ENCODE data around the gene PRM3. TPM values are rescaled to one million over a fixed set of nuclear protein-coding genes. Genes with fewer than 3 reads are reported as not detected.

Gene PRM3
- total RNA-seq, 1 experiment from 2014 or later = not detected

DNA sequence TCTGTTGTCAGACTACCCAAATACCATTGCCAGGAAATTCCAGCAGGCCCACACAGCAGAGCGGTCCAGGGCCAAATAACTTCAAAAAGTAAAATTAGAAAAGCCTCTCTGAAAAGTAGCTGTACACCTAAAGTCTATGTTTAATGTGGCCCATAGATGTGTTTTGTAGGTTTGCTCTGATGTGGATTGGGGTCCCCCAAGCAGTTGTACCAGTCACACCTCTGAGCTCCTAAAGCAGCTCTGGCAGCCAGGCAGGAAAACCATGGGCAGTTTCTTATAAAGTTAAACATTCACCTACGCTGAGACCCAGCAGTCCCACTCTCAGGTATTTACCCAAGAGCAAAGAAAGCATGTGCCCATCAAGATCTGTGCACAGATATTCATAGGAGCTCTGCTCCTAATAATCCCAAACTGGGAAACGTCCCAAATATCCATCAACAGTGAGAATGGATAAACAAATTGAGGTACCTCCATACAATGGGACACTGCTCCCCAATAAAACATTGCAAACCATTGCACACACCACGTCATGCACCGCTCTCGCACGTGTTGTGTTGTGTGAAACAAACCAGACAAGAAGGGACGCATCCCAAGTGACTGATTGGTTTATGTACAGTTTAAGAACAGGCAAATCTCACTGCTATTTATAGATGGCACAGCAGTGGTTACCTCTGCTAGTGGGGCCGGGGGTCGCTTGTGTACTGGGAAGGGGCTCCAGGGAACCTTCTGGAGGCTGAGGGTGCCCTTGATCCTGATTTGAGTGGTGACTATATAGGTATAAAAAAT is 23.5 kb upstream of the PRM3 start:
- Histone ChIP-seq H3K9me3 (no peaks in the 10 kb centered on the region), H3K4me1 (peaks cover 13% of the 10 kb centered on the region), H3K36me3 (ENCODE audit: control insufficient read depth, insufficient read depth, low read length) (no peaks in the 10 kb centered on the region), H3K4me3 (ENCODE audit: low read depth, low read length) (no peak overlapping the region), H3K27me3 (replicated peaks; ENCODE audit: control insufficient read depth, insufficient read depth, low read length) (no peaks in the 10 kb centered on the region)
- peaks cover under 1% of the 10 kb centered on the region for H3K4me1 Mint-ChIP-seq (ENCODE audit: low read depth, unreplicated experiment)
- no peaks in the 10 kb centered on the region for H3K9me3 Mint-ChIP-seq (ENCODE audit: unreplicated experiment)
- no peaks in the 10 kb centered on the region for H3K36me3 Mint-ChIP-seq (ENCODE audit: insufficient read depth, unreplicated experiment)
- intact Hi-C loops (cut with micrococcal nuclease; ENCODE audit: unreplicated experiment) = no loop called here
- no peaks in the 10 kb centered on the region for H3K27me3 Mint-ChIP-seq (ENCODE audit: insufficient read depth, unreplicated experiment)
- TF ChIP-seq CTCF (IDR thresholded peaks at IDR 0.05; ENCODE audit: insufficient read depth in 1 of 2, low read depth in 1 of 2, low read length in 1 of 2, severe bottlenecking in 1 of 2, unreplicated experiment in 1 of 2) = no peak
- DNase-seq = no peak
- no peak overlapping the region for H3K27ac Mint-ChIP-seq (ENCODE audit: unreplicated experiment)
- ChIA-PET CTCF (interaction anchor here (1.0 kb wide), 1 partner anchor 42 kb away, joined by 6 read pairs; the partner anchor contains the start of gene SOCS1), POLR2A (interaction anchor here (0.6 kb wide), 1 partner anchor 686 kb away, joined by 3 read pairs; no protein-coding TSS in a partner anchor)
- H3K4me3 Mint-ChIP-seq (ENCODE audit: unreplicated experiment) = no peak overlapping the region
- no TSS peak for BruUV-seq (replicated peaks)

DNA sequence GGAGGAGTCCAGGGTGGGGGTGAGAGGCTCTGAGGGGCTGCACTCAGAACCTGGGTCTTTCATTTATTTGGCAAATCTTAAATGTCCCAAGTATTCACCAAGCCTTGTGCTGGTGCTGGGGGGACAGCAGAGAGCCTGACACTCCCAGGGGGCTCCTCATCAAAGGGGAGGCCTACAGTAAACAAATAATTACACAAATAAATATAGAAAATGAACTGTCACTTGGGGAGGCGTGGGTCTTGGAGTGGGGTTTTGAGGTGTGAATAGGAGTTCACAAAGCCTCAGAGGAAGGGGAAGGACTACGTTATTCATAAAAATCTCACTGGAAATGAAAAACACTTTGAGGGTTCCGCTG is 22.9 kb upstream of the PRM3 start:
- no TSS peak for BruUV-seq (replicated peaks)
- Mint-ChIP-seq H3K9me3 (ENCODE audit: unreplicated experiment) (no peaks in the 10 kb centered on the region), H3K4me3 (ENCODE audit: unreplicated experiment) (no peak overlapping the region), H3K27ac (ENCODE audit: unreplicated experiment) (no peak overlapping the region), H3K4me1 (ENCODE audit: low read depth, unreplicated experiment) (peaks cover 6% of the 10 kb centered on the region), H3K36me3 (ENCODE audit: insufficient read depth, unreplicated experiment) (no peaks in the 10 kb centered on the region), H3K27me3 (ENCODE audit: insufficient read depth, unreplicated experiment) (no peaks in the 10 kb centered on the region)
- TF ChIP-seq CTCF (IDR thresholded peaks at IDR 0.05; ENCODE audit: insufficient read depth in 1 of 2, low read depth in 1 of 2, low read length in 1 of 2, severe bottlenecking in 1 of 2, unreplicated experiment in 1 of 2) = no peak
- intact Hi-C loops (cut with micrococcal nuclease; ENCODE audit: unreplicated experiment) = no loop called here
- Histone ChIP-seq H3K4me1 (peaks cover 19% of the 10 kb centered on the region), H3K36me3 (ENCODE audit: control insufficient read depth, insufficient read depth, low read length) (no peaks in the 10 kb centered on the region), H3K9me3 (no peaks in the 10 kb centered on the region), H3K4me3 (ENCODE audit: low read depth, low read length) (no peak overlapping the region), H3K27me3 (replicated peaks; ENCODE audit: control insufficient read depth, insufficient read depth, low read length) (no peaks in the 10 kb centered on the region)
- DNase-seq = no peak
- CTCF ChIA-PET = interaction anchor here (1.0 kb wide), 1 partner anchor 41 kb away, joined by 6 read pairs; the partner anchor contains the start of gene SOCS1
- POLR2A ChIA-PET = no interaction called here

GRCh38 chr16:11295672-11296071 is 22.2 kb upstream of the PRM3 start:
- CTCF ChIA-PET = no interaction called here
- Histone ChIP-seq H3K4me3 (ENCODE audit: low read depth, low read length) (no peak overlapping the region), H3K4me1 (peaks cover 26% of the 10 kb centered on the region), H3K36me3 (ENCODE audit: control insufficient read depth, insufficient read depth, low read length) (no peaks in the 10 kb centered on the region), H3K27me3 (replicated peaks; ENCODE audit: control insufficient read depth, insufficient read depth, low read length) (no peaks in the 10 kb centered on the region), H3K9me3 (no peaks in the 10 kb centered on the region)
- BruUV-seq (replicated peaks) = no TSS peak
- H3K4me3 Mint-ChIP-seq (ENCODE audit: unreplicated experiment) = no peak overlapping the region
- H3K27me3 Mint-ChIP-seq (ENCODE audit: insufficient read depth, unreplicated experiment) = no peaks in the 10 kb centered on the region
- no peak overlapping the region for H3K27ac Mint-ChIP-seq (ENCODE audit: unreplicated experiment)
- H3K36me3 Mint-ChIP-seq (ENCODE audit: insufficient read depth, unreplicated experiment) = no peaks in the 10 kb centered on the region
- DNase-seq = no peak
- POLR2A ChIA-PET = no interaction called here
- TF ChIP-seq CTCF (IDR thresholded peaks at IDR 0.05; ENCODE audit: insufficient read depth in 1 of 2, low read depth in 1 of 2, low read length in 1 of 2, severe bottlenecking in 1 of 2, unreplicated experiment in 1 of 2) = no peak
- H3K9me3 Mint-ChIP-seq (ENCODE audit: unreplicated experiment) = no peaks in the 10 kb centered on the region
- H3K4me1 Mint-ChIP-seq (ENCODE audit: low read depth, unreplicated experiment) = peaks cover 13% of the 10 kb centered on the region
- intact Hi-C loops (cut with micrococcal nuclease; ENCODE audit: unreplicated experiment) = no loop called here
